WTC11 (cell line): ENCODE results near the gene ATN1.

Experiments
- CTCF ChIP-seq: fragments of 200-600 bp; IDR thresholded peaks from 2 replicates; pipeline ENCODE4 v1.8.0; 2022; ENCODE audit warnings: antibody characterized with exemption
- EMX1 ChIP-seq: fragments of 250-450 bp; sonication (Bioruptor Pico); IDR thresholded peaks from 2 replicates; pipeline ENCODE4 v1.8.0; 2021; ENCODE audit warnings: mild to moderate bottlenecking
- MLX ChIP-seq: sonication (generic); formaldehyde crosslinking; IDR thresholded peaks from 2 replicates; pipeline ENCODE4 v1.8.1; 2023; ENCODE audit warnings: mild to moderate bottlenecking, missing genetic modification reagents, moderate library complexity
- NFYB ChIP-seq: sonication (generic); formaldehyde crosslinking; conservative IDR thresholded peaks from 2 replicates; pipeline ENCODE4 v1.8.0; 2022; ENCODE audit warnings: low read depth, missing genetic modification reagents
- OVOL2 ChIP-seq: fragments of 250-450 bp; sonication (Bioruptor Pico); IDR thresholded peaks from 2 replicates; pipeline ENCODE4 v1.9.0; 2021; ENCODE audit warnings: mild to moderate bottlenecking, borderline replicate concordance
- ZNF671 ChIP-seq: fragments of 250-450 bp; sonication (Bioruptor Pico); IDR thresholded peaks from 2 replicates; pipeline ENCODE4 v1.8.0; 2021; ENCODE audit warnings: mild to moderate bottlenecking

- no peak for TF ChIP-seq OVOL2 (CRISPR knock-in tag)
- no peak for TF ChIP-seq EMX1
- no peak for TF ChIP-seq MLX
- TF ChIP-seq NFYB = no peak
- no peak for TF ChIP-seq CTCF
- TF ChIP-seq ZNF671 (CRISPR knock-in tag) = no peak
Measured at GRCh38 chr12:6894321-6894720, 33.4 kb upstream of the ATN1 start.
